Liver (tissue), 9 donors: ENCODE results near the gene IKZF4. TPM values are rescaled to one million over a fixed set of nuclear protein-coding genes. Genes with fewer than 3 reads are reported as not detected.
"Not testable (repeated sequence)": the region's sequence is repeated elsewhere in the genome, so short reads cannot be mapped to it uniquely, and the experiment has no call there.

Experiments
- DNase-seq: peaks from one replicate; pipeline ENCODE4 v3.0.0-alpha.2; 2017; ENCODE audit warnings: low spot score
- H3K27ac ChIP-seq, 2 donors: one replicate each; pipeline ENCODE4 v1.7.0; 2013; ENCODE audit warnings: inconsistent platforms in 2 of 2, low read length in 2 of 2, control low read depth in 1 of 2, low read depth in 1 of 2, mild to moderate bottlenecking in 1 of 2
- H3K27me3 ChIP-seq, 4 donors: one replicate each; pipeline versions ENCODE4 v1.6.1 to v1.7.0; 2013; ENCODE audit warnings: low read length in 3 of 4, inconsistent platforms in 1 of 4, mild to moderate bottlenecking in 1 of 4, moderate library complexity in 1 of 4; ENCODE audit not compliant: control insufficient read depth in 4 of 4, insufficient read depth in 4 of 4
- H3K36me3 ChIP-seq, 4 donors: one replicate each; pipeline versions ENCODE4 v1.6.1 to v1.7.0; 2013; ENCODE audit warnings: low read length in 3 of 4, mild to moderate bottlenecking in 3 of 4, low read depth in 1 of 4, moderate library complexity in 1 of 4; ENCODE audit not compliant: control insufficient read depth in 4 of 4, insufficient read depth in 3 of 4
- H3K4me1 ChIP-seq, 4 donors: one replicate each; pipeline versions ENCODE4 v1.6.1 to v1.7.0; 2013; ENCODE audit warnings: low read length in 3 of 4, mild to moderate bottlenecking in 3 of 4, moderate library complexity in 1 of 4; ENCODE audit not compliant: control insufficient read depth in 4 of 4, insufficient read depth in 4 of 4
- H3K4me3 ChIP-seq, 3 donors: one replicate each; pipeline versions ENCODE4 v1.6.1 to v1.7.0; 2013; ENCODE audit warnings: low read length in 3 of 3, control low read depth in 1 of 3, low read depth in 1 of 3, mild to moderate bottlenecking in 1 of 3
- H3K9ac ChIP-seq, 2 donors: one replicate each; pipeline ENCODE4 v1.7.0; 2013; ENCODE audit warnings: low read length in 2 of 2, mild to moderate bottlenecking in 2 of 2, moderate library complexity in 2 of 2, control low read depth in 1 of 2, low read depth in 1 of 2
- H3K9me3 ChIP-seq, 4 donors: one replicate each; pipeline versions ENCODE4 v1.6.1 to v1.7.0; 2013; ENCODE audit warnings: low read length in 3 of 4; ENCODE audit not compliant: control insufficient read depth in 4 of 4
- ATF3 ChIP-seq: IDR thresholded peaks from 2 replicates; pipeline ENCODE4 v1.6.1; 2016; ENCODE audit warnings: antibody characterized with exemption
- CTCF ChIP-seq: fragments of 150-350 bp; IDR thresholded peaks from 2 replicates; pipeline ENCODE4 v1.5.1; 2017; ENCODE audit warnings: improper control_type of control experiment, low read depth, low read length; ENCODE audit not compliant: missing input control
- EGR1 ChIP-seq, 2 donors: IDR thresholded peaks; 2 replicates each; pipeline ENCODE4 v1.6.1; 2016 to 2018; ENCODE audit warnings: antibody characterized with exemption in 2 of 2, low read depth in 2 of 2
- FOXA2 ChIP-seq: IDR thresholded peaks from 2 replicates; pipeline ENCODE4 v1.6.1; 2016; ENCODE audit warnings: antibody characterized with exemption
- JUND ChIP-seq, 2 donors: IDR thresholded peaks; 2 replicates each; pipeline ENCODE4 v1.6.1; 2016; ENCODE audit warnings: antibody characterized with exemption in 2 of 2
- REST ChIP-seq: IDR thresholded peaks from 2 replicates; pipeline ENCODE4 v1.6.1; 2016; ENCODE audit warnings: antibody characterized with exemption, mild to moderate bottlenecking
- TAF1 ChIP-seq: conservative IDR thresholded peaks from 2 replicates; pipeline ENCODE4 v1.6.1; 2016; ENCODE audit warnings: antibody characterized with exemption, mild to moderate bottlenecking
- WGBS: extraction: QIAGEN DNeasy Blood & Tissue Kit; methylation state at CpG from one replicate; pipeline ENCODE4 v1.1.7; 2013; 5-methylcytosine and 5-hydroxymethylcytosine counted together
- polyA plus RNA-seq, 2 donors: library from polyadenylated mRNA; stranded (reverse) in 1 of 2; unstranded in 1 of 2; fragments of 200-250 nt in 1 of 2; fragments of >200 nt in 1 of 2; fragmentation: Nextera tagmentation in 1 of 2; extraction: Ambion mirVana in 1 of 2; gene quantifications; one replicate each; pipeline versions ENCODE4 v1.2.1 to v1.2.3, GENCODE V29; 2013 to 2015
- total RNA-seq, 2 donors: library from RNA; depleted of rRNA; stranded (reverse); fragments of >200 nt; gene quantifications; one replicate each; pipeline ENCODE4 v1.2.3, GENCODE V29; 2014
- TF ChIP-seq, protein P1 (sequence below): IDR thresholded peaks from 2 replicates; pipeline ENCODE4 v1.6.1; 2016; ENCODE audit warnings: antibody characterized with exemption
- donor health status: healthy.
- donor health status: healthy.
- donor health status: healthy.
- donor health status: healthy.
- donor health status: healthy.

The IKZF4 gene
- total and polyA plus RNA-seq, 4 donors, result 0.47 to 1.9 (median 0.75) TPM

- H3K9ac ChIP-seq, H3K36me3 ChIP-seq, H3K27ac ChIP-seq, H3K9me3 ChIP-seq, H3K27me3 ChIP-seq, H3K4me3 ChIP-seq, DNase-seq: not testable (repeated sequence)
- WGBS, result 77% methylated on average over 9 of the region's 9 CpGs
- peaks cover 3 to 18% (median 11%) of the 10 kb centered on the region in 4 donors for H3K4me1 ChIP-seq
Measured at GRCh38 chr12:56077966-56078365, 57.1 kb downstream of the IKZF4 start.

DNA sequence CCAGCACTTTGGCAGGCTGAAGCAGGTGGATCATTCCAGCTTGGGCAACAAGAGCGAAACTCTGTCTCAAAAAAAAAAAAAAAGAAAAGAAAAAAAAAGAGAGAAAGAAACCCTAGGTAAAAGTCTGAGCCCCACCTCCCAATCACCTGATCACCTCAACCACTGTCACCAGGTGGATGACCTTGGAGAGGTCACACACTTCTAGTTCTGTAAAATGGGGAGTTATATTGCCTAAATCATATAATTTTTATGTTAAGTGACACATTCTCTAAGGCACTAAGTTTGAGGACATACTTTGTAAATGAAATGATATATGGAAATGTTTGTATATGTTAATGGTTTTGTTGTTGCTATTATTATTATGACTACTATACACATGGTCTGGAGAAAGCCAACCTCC, 57.6 kb downstream of the IKZF4 start:
- Histone ChIP-seq H3K4me3 (no peak overlapping the region), H3K4me1 (peaks cover 3 to 21% (median 15%) of the 10 kb centered on the region in 4 donors), H3K27ac (peak overlapping the region; percentile 93 to 99), H3K9me3 (no peaks in the 10 kb centered on the region), H3K27me3 (no peaks in the 10 kb centered on the region), H3K36me3 (peaks cover 0 to 1% (median 0%) of the 10 kb centered on the region in 4 donors), H3K9ac (peak overlapping the region in 1 of 2 donors; percentile 40)
- 81% methylated on average over 1 of the region's 1 CpG for WGBS
- TF ChIP-seq CTCF, result no peak
- TF ChIP-seq FOXA2, result no peak
- no peak for TF ChIP-seq REST
- TF ChIP-seq TAF1, result no peak
- TF ChIP-seq, protein P1, sequence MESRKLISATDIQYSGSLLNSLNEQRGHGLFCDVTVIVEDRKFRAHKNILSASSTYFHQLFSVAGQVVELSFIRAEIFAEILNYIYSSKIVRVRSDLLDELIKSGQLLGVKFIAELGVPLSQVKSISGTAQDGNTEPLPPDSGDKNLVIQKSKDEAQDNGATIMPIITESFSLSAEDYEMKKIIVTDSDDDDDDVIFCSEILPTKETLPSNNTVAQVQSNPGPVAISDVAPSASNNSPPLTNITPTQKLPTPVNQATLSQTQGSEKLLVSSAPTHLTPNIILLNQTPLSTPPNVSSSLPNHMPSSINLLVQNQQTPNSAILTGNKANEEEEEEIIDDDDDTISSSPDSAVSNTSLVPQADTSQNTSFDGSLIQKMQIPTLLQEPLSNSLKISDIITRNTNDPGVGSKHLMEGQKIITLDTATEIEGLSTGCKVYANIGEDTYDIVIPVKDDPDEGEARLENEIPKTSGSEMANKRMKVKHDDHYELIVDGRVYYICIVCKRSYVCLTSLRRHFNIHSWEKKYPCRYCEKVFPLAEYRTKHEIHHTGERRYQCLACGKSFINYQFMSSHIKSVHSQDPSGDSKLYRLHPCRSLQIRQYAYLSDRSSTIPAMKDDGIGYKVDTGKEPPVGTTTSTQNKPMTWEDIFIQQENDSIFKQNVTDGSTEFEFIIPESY, result no peak
- no peak for TF ChIP-seq JUND (IDR thresholded peaks at IDR 0.05)
- no peak for TF ChIP-seq EGR1 (IDR thresholded peaks at IDR 0.05; ENCODE audit: low read depth in 2 of 2)
- TF ChIP-seq ATF3, result no peak
- DNase-seq, result no peak
